SIG-M5 treated with dmso at 0.1 percent for 504 hours (cell line): ENCODE data around the gene ALDH18A1.

Experiments
- DNase-seq: peaks from one replicate; lab custom pipeline; 2025; ENCODE audit not compliant: unreplicated experiment; lab: John Stamatoyannopoulos, UW

ALDH18A1 gene

DNA sequence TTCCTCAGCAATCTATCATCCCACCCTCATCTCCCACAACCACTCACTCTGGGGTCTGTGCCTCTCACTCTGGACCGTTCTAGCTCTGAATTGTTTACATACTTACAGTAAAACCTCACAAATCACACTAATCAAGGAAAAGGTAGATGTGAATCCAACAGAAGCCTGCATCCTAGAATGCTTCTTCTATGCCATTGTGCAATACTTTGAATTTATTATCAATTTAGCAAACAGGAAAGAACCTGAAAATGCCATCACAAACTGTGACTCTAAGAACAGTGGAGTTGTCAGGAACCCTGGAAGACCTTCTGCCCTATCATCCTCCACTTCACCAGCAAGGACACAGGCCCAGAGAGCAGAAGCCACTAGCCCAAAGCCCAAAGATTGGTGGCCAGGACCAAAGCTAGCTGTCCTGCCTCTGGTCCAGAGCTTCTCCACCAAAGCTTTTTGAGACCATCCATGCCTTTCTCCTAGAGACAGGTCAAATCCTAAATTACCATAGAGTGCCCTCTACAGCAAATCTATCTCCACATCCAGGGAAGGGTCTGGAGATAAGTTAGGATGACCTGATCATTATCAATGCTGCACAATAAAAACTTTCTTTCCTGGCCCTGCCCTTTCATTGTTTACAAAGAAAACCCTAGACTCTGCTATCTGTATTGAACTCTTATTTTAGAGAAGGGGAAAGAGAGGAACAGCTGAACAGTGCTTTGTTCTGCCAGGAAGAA, 97.8 kb downstream of the ALDH18A1 start:
- no peak for DNase-seq

GRCh38 chr10:95556994-95557767, 99.3 kb downstream of the ALDH18A1 start:
- DNase-seq, result no peak
